Astrocyte (in vitro differentiated cells and primary cell): Measurements from ENCODE around the gene FOXE3. TPM values are rescaled to one million over a fixed set of nuclear protein-coding genes. Genes with fewer than 3 reads are reported as not detected.

Source experiments
- DNase-seq: peaks from one replicate; pipeline ENCODE4 v3.0.0-alpha.2; 2010; ENCODE audit warnings: low read depth
- FAIRE-seq: peaks from 2 replicates; lab custom pipeline; 2011; peaks lifted over from hg19 to GRCh38; lab: Jason Lieb, UNC
- H2AFZ ChIP-seq: 2 replicates; pipeline ENCODE4 v1.6.0; 2012; ENCODE audit warnings: low read depth, low read length, inconsistent platforms
- H3K27ac ChIP-seq: 2 replicates; pipeline ENCODE4 v1.5.1; 2011; ENCODE audit warnings: low read depth, low read length, inconsistent platforms
- H3K27me3 ChIP-seq: 2 replicates; pipeline ENCODE4 v1.6.0; 2011; ENCODE audit warnings: low read length, inconsistent platforms; ENCODE audit not compliant: insufficient read depth
- H3K36me3 ChIP-seq: 2 replicates; pipeline ENCODE4 v1.5.1; 2011; ENCODE audit warnings: low read length, inconsistent platforms; ENCODE audit not compliant: insufficient read depth
- H3K4me1 ChIP-seq: 2 replicates; pipeline ENCODE4 v1.5.1; 2011; ENCODE audit warnings: low read length, inconsistent platforms; ENCODE audit not compliant: insufficient read depth
- H3K4me2 ChIP-seq: 2 replicates; pipeline ENCODE4 v1.6.0; 2012; ENCODE audit warnings: low read length, inconsistent platforms
- H3K4me3 ChIP-seq: 2 replicates; pipeline ENCODE4 v1.5.1; 2011; ENCODE audit warnings: low read depth, mild to moderate bottlenecking, low read length, inconsistent platforms; ENCODE audit not compliant: insufficient read depth
- H3K79me2 ChIP-seq: 2 replicates; pipeline ENCODE4 v1.6.0; 2012; ENCODE audit warnings: mild to moderate bottlenecking, low read length, inconsistent platforms; ENCODE audit not compliant: insufficient read depth
- H3K9ac ChIP-seq: 2 replicates; pipeline ENCODE4 v1.6.0; 2012; ENCODE audit warnings: mild to moderate bottlenecking, low read length, inconsistent platforms
- H3K9me3 ChIP-seq: 2 replicates; pipeline ENCODE4 v1.5.1; 2012; ENCODE audit warnings: low read depth, mild to moderate bottlenecking, low read length, inconsistent platforms; ENCODE audit not compliant: insufficient read depth
- H4K20me1 ChIP-seq: 2 replicates; pipeline ENCODE4 v1.6.0; 2012; ENCODE audit warnings: low read length, inconsistent platforms; ENCODE audit not compliant: insufficient read depth
- H3K27ac Mint-ChIP-seq: one replicate; pipeline ENCODE4 v1.8.0; 2021; ENCODE audit warnings: mild to moderate bottlenecking, mixed read lengths; ENCODE audit not compliant: unreplicated experiment
- H3K27me3 Mint-ChIP-seq: one replicate; pipeline ENCODE4 v1.8.0; 2021; ENCODE audit warnings: low read depth, mixed read lengths; ENCODE audit not compliant: unreplicated experiment
- H3K36me3 Mint-ChIP-seq: one replicate; pipeline ENCODE4 v1.8.0; 2021; ENCODE audit warnings: low read depth, mixed read lengths; ENCODE audit not compliant: unreplicated experiment
- H3K4me1 Mint-ChIP-seq: one replicate; pipeline ENCODE4 v1.8.0; 2021; ENCODE audit warnings: low read depth, mixed read lengths; ENCODE audit not compliant: unreplicated experiment
- H3K4me3 Mint-ChIP-seq: one replicate; pipeline ENCODE4 v1.8.0; 2021; ENCODE audit warnings: mild to moderate bottlenecking, moderate library complexity, mixed read lengths; ENCODE audit not compliant: unreplicated experiment
- H3K9me3 Mint-ChIP-seq: one replicate; pipeline ENCODE4 v1.8.0; 2021; ENCODE audit warnings: mild to moderate bottlenecking, mixed read lengths; ENCODE audit not compliant: unreplicated experiment
- CTCF ChIP-seq: IDR thresholded peaks from 2 replicates; pipeline ENCODE4 v1.5.1; 2011; ENCODE audit warnings: low read depth, mild to moderate bottlenecking, inconsistent platforms, low read length, moderate library complexity; ENCODE audit not compliant: insufficient read depth
- EZH2 ChIP-seq: IDR thresholded peaks from 2 replicates; pipeline ENCODE4 v1.6.1; 2012; ENCODE audit warnings: mild to moderate bottlenecking, low read length, inconsistent platforms; ENCODE audit not compliant: insufficient read depth
- total RNA-seq: library from RNA; stranded (reverse); gene quantifications from 2 replicates; pipeline ENCODE4 v1.2.1, GENCODE V29; 2021

Gene FOXE3
- total RNA-seq, 1 donor from 2014 or later, result 0.14 TPM

GRCh38 chr1:47441450-47442106, 25.5 kb downstream of the FOXE3 start:
- no peak overlapping the region for H3K27ac Mint-ChIP-seq
- Histone ChIP-seq H2AFZ (no peak overlapping the region), H3K27me3 (peaks cover 82% of the 10 kb centered on the region), H3K4me1 (peaks cover 6% of the 10 kb centered on the region), H3K79me2 (no peaks in the 10 kb centered on the region), H4K20me1 (peaks cover 12% of the 10 kb centered on the region), H3K27ac (no peak overlapping the region), H3K9ac (no peak overlapping the region), H3K9me3 (no peaks in the 10 kb centered on the region), H3K36me3 (no peaks in the 10 kb centered on the region), H3K4me3 (no peak overlapping the region), H3K4me2 (no peak overlapping the region)
- peaks cover 5% of the 10 kb centered on the region for H3K4me1 Mint-ChIP-seq
- DNase-seq (no peak), FAIRE-seq (no peak)
- no peak overlapping the region for H3K4me3 Mint-ChIP-seq
- H3K36me3 Mint-ChIP-seq, result peaks cover 4% of the 10 kb centered on the region
- no peak for TF ChIP-seq EZH2
- TF ChIP-seq CTCF, result no peak
- peaks cover 11% of the 10 kb centered on the region for H3K9me3 Mint-ChIP-seq
- peaks cover 13% of the 10 kb centered on the region for H3K27me3 Mint-ChIP-seq

GRCh38 chr1:47442202-47442601, 26.1 kb downstream of the FOXE3 start:
- Histone ChIP-seq H3K4me1 (peaks cover 6% of the 10 kb centered on the region), H2AFZ (no peak overlapping the region), H4K20me1 (peaks cover 9% of the 10 kb centered on the region), H3K27me3 (peaks cover 84% of the 10 kb centered on the region), H3K9me3 (no peaks in the 10 kb centered on the region), H3K9ac (no peak overlapping the region), H3K4me3 (no peak overlapping the region), H3K27ac (no peak overlapping the region), H3K36me3 (no peaks in the 10 kb centered on the region), H3K79me2 (no peaks in the 10 kb centered on the region), H3K4me2 (no peak overlapping the region)
- Mint-ChIP-seq H3K27me3 (peaks cover 16% of the 10 kb centered on the region), H3K4me3 (no peak overlapping the region), H3K36me3 (peaks cover 4% of the 10 kb centered on the region), H3K27ac (no peak overlapping the region), H3K4me1 (peaks cover 5% of the 10 kb centered on the region), H3K9me3 (peaks cover 11% of the 10 kb centered on the region)
- no peak for DNase-seq
- no peak for FAIRE-seq
- TF ChIP-seq EZH2 (no peak), CTCF (no peak)

- H3K36me3 ChIP-seq, result no peaks in the 10 kb centered on the region
- DNase-seq, result no peak
- H3K79me2 ChIP-seq, result no peaks in the 10 kb centered on the region
- peaks cover 4% of the 10 kb centered on the region for H3K36me3 Mint-ChIP-seq
- peaks cover 88% of the 10 kb centered on the region for H3K27me3 ChIP-seq
- peaks cover 24% of the 10 kb centered on the region for H3K27me3 Mint-ChIP-seq
- no peak overlapping the region for H2AFZ ChIP-seq
- no peak for FAIRE-seq
- H3K9me3 Mint-ChIP-seq, result peaks cover 11% of the 10 kb centered on the region
- no peak overlapping the region for H3K27ac ChIP-seq
- no peak overlapping the region for H3K9ac ChIP-seq
- H3K4me3 Mint-ChIP-seq, result no peak overlapping the region
- H3K27ac Mint-ChIP-seq, result peak overlapping the region; percentile 4
- H4K20me1 ChIP-seq, result peaks cover 9% of the 10 kb centered on the region
- no peak overlapping the region for H3K4me3 ChIP-seq
- H3K4me1 ChIP-seq, result peaks cover 6% of the 10 kb centered on the region
- H3K4me2 ChIP-seq, result no peak overlapping the region
- peaks cover 5% of the 10 kb centered on the region for H3K4me1 Mint-ChIP-seq
- no peaks in the 10 kb centered on the region for H3K9me3 ChIP-seq
- TF ChIP-seq EZH2 (no peak), CTCF (no peak)
These were observed 26.9 kb downstream of the FOXE3 start for GRCh38 chr1:47442842-47443529.
